Mesodermal cell (in vitro differentiated cells): ENCODE results near the gene USP15.

Experiments
- H3K27ac ChIP-seq: 2 replicates; pipeline ENCODE4 v1.7.0; 2013; ENCODE audit warnings: mild to moderate bottlenecking, low read depth, low read length, moderate library complexity; ENCODE audit not compliant: severe bottlenecking
- H3K36me3 ChIP-seq: 2 replicates; pipeline ENCODE4 v1.7.1; 2013; ENCODE audit warnings: mild to moderate bottlenecking, low read length, moderate library complexity; ENCODE audit not compliant: control insufficient read depth, insufficient read depth
- H3K4me1 ChIP-seq: one replicate; pipeline ENCODE4 v1.7.1; 2013; ENCODE audit warnings: mild to moderate bottlenecking, low read length; ENCODE audit not compliant: insufficient read depth, control insufficient read depth, poor library complexity, severe bottlenecking
- H3K4me3 ChIP-seq: 2 replicates; pipeline ENCODE4 v1.7.0; 2013; ENCODE audit warnings: low read length, control low read depth, mild to moderate bottlenecking; ENCODE audit not compliant: insufficient read depth, poor library complexity, severe bottlenecking; ENCODE audit errors: extremely low read depth
- H3K9me3 ChIP-seq: 2 replicates; pipeline ENCODE4 v1.7.1; 2013; ENCODE audit warnings: mild to moderate bottlenecking, low read length, moderate library complexity; ENCODE audit not compliant: control insufficient read depth
- WGBS, 2 experiments: methylation state at CpG; one replicate each; pipeline ENCODE4 v1.1.5; 2013; ENCODE audit warnings: missing lambda C conversion rate in 2 of 2; ENCODE audit not compliant: insufficient coverage in 2 of 2; 5-methylcytosine and 5-hydroxymethylcytosine counted together

Gene USP15

DNA sequence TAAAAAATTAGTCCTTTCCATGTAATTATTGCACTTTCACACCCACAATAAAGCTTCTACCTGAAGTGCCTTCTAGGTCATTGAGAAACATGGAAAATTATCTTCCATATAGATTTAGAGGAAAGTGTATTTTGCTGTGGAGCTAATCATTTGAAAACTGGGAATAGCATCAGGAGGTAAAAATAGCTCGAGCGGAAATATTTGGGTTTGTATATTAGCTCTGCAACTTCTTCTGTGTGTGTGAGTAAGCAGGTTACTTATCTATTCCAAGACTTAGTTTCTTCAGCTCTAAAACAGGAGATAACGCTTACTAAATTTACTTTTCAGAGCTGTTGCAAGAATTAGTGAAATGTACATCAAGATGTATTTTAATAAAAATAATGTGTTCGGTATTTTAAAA is 111.5 kb downstream of the USP15 start:
- Histone ChIP-seq H3K4me1 (no peaks in the 10 kb centered on the region), H3K4me3 (no peak overlapping the region), H3K36me3 (no peaks in the 10 kb centered on the region), H3K27ac (no peak overlapping the region), H3K9me3 (no peaks in the 10 kb centered on the region)
- no CpG with 5 or more reads among the region's 4 CpGs for WGBS, 2 experiments

DNA sequence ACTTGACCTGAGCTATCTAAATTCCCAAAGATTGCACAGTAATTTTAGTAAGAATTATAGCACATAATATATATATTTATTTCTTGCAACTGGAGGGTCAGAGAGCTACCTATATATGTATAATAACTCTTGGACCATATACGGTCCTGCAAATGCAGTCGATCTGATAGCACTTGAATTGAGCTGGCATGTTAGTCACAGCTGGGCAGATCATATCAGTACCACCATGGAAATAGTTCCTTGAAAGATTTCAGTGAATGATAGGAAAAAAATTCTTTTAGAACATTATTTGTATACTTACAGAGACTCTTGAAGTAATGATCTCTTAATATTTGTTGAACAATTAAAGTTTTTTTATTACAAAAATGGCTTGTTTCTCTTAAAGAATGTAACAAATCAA is 111.9 kb downstream of the USP15 start:
- Histone ChIP-seq H3K27ac (no peak overlapping the region), H3K9me3 (no peaks in the 10 kb centered on the region), H3K4me3 (no peak overlapping the region), H3K36me3 (no peaks in the 10 kb centered on the region), H3K4me1 (no peaks in the 10 kb centered on the region)
- no CpG with 5 or more reads among the region's 2 CpGs for WGBS, 2 experiments

DNA sequence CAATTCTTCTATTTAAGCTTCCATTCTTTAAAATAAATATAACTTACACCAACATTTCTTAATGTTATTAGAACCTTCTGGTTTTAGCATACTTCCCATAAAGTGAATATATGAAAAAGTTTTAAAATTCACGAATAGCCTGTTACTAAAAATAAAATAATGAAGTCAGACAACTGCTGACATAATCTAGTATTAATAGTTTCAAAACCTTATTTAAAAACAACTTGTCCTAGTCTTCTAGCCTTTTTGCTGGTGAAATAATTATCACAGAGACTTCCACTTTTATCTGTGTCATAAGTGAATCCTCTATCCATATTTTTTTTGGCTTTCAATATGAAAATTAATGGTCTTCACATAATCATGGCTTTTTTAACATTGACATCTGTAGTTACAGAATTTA is 112.6 kb downstream of the USP15 start:
- H3K27ac ChIP-seq, result no peak overlapping the region
- H3K36me3 ChIP-seq, result no peaks in the 10 kb centered on the region
- no CpG with 5 or more reads among the region's 1 CpG for WGBS, 2 experiments
- no peaks in the 10 kb centered on the region for H3K4me1 ChIP-seq
- H3K4me3 ChIP-seq, result no peak overlapping the region
- no peaks in the 10 kb centered on the region for H3K9me3 ChIP-seq

DNA sequence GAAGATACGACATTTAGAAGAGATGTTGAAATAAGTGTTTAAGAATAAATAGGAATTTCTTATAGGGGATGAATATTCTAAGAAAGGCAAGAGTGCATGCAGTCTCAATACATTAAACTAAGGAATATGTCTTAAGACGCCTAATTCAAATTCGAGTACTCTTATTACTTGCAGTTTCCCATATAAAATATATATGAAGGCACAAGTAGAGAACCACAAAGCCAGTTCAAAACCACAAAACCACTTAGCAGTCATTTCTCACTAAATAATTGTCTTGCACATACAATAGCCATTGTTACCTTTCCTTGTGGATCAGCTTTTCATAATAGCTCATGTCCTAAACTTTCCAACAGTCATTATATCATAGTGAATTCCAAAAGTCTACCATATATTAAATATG is 115.4 kb downstream of the USP15 start:
- H3K9me3 ChIP-seq, result no peaks in the 10 kb centered on the region
- H3K36me3 ChIP-seq, result no peaks in the 10 kb centered on the region
- WGBS, 2 experiments, result 78% methylated on average over 3 of the region's 3 CpGs; no CpG with 5 or more reads in 1 of the 2 experiments
- H3K4me3 ChIP-seq, result no peak overlapping the region
- no peak overlapping the region for H3K27ac ChIP-seq
- H3K4me1 ChIP-seq, result no peaks in the 10 kb centered on the region

DNA sequence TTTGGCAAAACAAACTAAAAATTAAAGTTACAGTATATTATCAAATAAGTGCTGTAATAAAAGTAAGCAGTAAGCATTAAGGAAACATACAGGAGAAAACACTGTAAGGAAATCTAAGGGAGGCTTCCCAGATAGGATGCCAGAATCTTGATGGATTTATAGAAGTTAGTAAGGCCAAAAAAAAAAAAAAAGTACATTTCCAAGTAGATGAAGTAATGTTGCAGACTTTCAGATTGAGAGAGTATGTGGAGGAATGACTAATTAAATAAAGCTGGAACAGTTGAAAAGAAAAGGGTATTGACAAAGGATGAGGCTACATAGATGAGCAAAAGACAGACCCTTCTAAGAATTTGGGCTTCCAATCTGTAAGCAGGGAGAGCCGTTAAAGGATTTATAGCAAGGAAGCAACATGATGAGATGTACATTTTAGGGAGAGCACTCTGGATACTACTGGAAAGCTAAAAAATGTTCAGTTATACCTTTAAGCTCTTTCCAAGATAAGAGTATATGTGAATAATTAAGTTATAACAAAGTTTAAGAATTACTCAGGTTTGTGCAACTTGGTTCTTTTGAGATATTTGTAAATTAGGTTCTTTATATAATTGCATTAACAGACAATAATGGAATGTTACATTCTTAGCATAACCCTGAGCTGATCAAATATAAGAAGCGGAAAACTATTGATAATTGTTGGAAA is 119.0 kb downstream of the USP15 start:
- H3K9me3 ChIP-seq, result no peaks in the 10 kb centered on the region
- H3K4me1 ChIP-seq, result no peaks in the 10 kb centered on the region
- H3K4me3 ChIP-seq, result no peak overlapping the region
- H3K36me3 ChIP-seq, result peaks cover 5% of the 10 kb centered on the region
- 83 to 100% methylated on average over 1 of the region's 2 CpGs for WGBS, 2 experiments
- no peak overlapping the region for H3K27ac ChIP-seq

DNA sequence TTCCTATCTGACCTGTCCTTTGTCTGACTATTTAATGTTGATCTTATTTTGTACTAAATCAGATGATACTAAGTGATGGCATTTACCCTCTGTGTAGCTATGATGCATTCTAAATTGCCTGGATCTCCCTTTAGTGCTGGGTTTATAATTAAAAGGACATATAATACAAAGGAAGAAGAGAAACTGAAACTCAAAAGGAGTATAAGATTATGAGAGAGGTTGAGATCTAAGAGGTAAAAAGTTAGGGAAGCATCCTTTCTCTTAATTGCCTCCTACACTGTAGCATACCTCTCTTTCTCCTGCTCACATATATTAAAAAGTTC is 119.5 kb downstream of the USP15 start:
- H3K4me1 ChIP-seq, result no peaks in the 10 kb centered on the region

DNA sequence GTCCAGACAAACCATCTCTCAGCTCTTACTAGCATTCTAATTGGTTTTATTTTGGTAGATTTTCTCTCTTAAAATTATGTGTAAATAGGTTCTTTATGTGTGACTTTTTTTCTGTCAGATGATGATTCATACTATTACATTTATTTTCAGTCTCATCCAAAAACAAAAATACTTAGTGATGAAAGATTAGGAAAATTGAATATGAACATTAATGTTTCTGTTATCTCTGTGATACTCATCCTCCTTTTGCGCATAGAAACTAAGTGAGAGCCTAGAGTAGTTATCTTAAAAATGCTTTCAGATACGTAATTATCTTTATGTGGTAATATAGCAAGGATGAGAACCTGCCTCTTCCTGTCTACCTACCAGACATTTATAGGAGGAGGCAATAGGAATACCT is 122.3 kb downstream of the USP15 start:
- Histone ChIP-seq H3K27ac (no peak overlapping the region), H3K9me3 (no peaks in the 10 kb centered on the region), H3K4me1 (no peaks in the 10 kb centered on the region), H3K36me3 (peaks cover 12% of the 10 kb centered on the region), H3K4me3 (no peak overlapping the region)
- no CpG with 5 or more reads among the region's 2 CpGs for WGBS, 2 experiments

More for the DNA sequence above, 119.5 kb downstream of the USP15 start:
- Histone ChIP-seq H3K9me3 (no peaks in the 10 kb centered on the region), H3K27ac (no peak overlapping the region), H3K4me3 (no peak overlapping the region), H3K36me3 (peaks cover 5% of the 10 kb centered on the region)

DNA sequence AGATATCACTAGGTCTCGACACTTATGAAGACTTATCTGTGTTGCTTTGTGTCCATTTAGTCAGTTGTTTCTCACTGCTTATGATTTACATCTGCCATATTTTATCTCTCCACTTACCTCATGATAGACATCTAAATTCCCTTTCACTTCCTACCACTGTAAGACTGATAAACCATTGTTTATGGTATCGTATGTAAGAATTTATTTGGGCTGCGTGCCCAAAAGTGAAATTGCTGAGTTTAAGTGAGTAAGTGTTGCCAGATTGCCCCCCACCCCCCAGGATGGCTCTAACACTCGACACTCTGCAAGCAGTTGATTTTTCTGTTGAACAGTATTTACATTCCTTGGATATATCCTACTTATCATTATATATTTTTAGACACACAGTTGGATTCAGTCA is 136.5 kb downstream of the USP15 start:
- Histone ChIP-seq H3K27ac (no peak overlapping the region), H3K9me3 (no peaks in the 10 kb centered on the region), H3K4me1 (no peaks in the 10 kb centered on the region), H3K36me3 (peaks cover 34% of the 10 kb centered on the region), H3K4me3 (no peak overlapping the region)
- no CpG with 5 or more reads among the region's 4 CpGs for WGBS, 2 experiments

DNA sequence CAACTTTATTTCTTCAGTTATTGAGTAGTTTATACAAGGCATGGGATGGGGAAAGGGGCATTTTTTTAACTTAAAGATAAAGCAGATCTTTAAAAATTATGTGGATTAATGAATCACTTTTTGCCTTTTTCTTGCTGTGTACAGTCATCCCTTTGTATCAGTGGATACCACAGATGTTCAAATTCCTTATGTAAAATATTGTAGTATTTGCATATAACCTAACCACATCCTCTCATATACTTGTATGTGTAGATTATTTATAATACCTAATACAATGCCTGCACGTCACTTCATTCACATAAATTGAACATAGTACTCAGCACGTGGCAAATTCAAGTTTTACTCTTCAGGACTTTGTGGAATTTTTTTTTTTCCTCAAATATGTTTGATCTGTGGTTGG is 139.9 kb downstream of the USP15 start:
- no CpG with 5 or more reads among the region's 2 CpGs for WGBS, 2 experiments
- H3K4me1 ChIP-seq, result no peaks in the 10 kb centered on the region

DNA sequence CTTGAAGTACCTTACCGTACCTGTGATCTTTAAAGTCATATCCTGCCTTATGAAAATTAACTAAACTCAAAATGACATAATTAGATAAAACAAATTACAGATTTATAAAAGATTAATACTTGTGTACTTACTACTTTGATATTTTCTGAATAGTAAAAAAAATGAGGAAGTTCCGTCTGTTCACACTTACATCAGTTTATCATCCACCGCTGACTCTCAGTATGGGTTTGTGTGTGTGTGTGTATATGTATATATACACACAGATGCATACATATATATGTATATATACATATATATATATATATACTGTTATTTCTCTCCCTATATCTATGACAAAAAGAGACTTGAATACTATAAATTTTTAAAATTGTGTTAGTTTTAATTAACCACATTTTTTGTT is 141.4 kb downstream of the USP15 start:
- no CpG with 5 or more reads among the region's 3 CpGs for WGBS, 2 experiments
- H3K9me3 ChIP-seq, result no peaks in the 10 kb centered on the region
- H3K36me3 ChIP-seq, result peaks cover 30% of the 10 kb centered on the region
- H3K4me3 ChIP-seq, result no peak overlapping the region
- H3K4me1 ChIP-seq, result no peaks in the 10 kb centered on the region
- no peak overlapping the region for H3K27ac ChIP-seq

More for the DNA sequence above, 139.9 kb downstream of the USP15 start:
- Histone ChIP-seq H3K9me3 (no peaks in the 10 kb centered on the region), H3K4me3 (no peak overlapping the region), H3K36me3 (peaks cover 36% of the 10 kb centered on the region), H3K27ac (no peak overlapping the region)

DNA sequence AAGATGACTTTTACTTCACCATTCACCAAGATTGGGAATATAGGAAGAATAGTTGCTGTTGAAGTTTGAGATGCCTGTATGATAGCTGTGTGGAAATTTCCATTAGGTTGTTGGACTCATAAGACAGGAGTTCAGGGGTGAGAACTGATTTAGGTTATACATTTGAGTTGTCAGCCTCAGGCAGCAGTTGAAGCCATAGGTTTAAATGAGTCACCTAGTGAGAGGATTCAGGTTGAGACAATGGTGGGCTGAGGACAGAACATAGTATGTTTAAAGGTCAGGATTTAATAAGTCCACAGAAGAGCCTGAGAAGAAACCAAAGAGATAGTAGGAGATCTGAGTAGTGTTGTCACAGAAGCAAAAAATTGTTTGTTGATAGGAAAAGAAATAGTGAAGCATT is 142.8 kb downstream of the USP15 start:
- H3K9me3 ChIP-seq, result no peaks in the 10 kb centered on the region
- peaks cover 23% of the 10 kb centered on the region for H3K36me3 ChIP-seq
- no peak overlapping the region for H3K27ac ChIP-seq
- no peak overlapping the region for H3K4me3 ChIP-seq
- H3K4me1 ChIP-seq, result no peaks in the 10 kb centered on the region
